ENCODE measurements around the gene ZNF281.

DNA sequence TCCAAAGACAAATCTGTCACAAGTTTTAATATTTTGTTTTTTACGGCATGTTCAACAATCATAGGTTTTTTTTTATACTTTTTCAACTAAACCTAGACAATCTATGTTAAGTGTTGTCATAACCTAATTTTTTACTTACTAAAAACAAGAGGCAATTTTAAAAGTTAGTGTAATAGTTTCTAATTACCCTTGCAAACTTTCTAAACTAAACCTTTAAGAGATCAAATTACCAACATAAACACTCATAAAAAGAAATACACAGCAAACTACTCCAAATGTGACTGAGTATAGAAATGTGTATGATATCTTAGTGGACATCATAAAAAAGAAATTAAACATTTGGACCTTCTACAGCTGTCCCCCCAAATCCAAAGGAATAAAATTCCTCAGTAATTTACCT is 10.0 kb downstream of the ZNF281 start:
- TF ChIP-seq LEF1 (IDR thresholded peaks at IDR 0.05; ENCODE audit: borderline replicate concordance) = no peak
- no peak for TF ChIP-seq SP1 (IDR thresholded peaks at IDR 0.05)
- no peak for TF ChIP-seq FOXA1 (IDR thresholded peaks at IDR 0.05)
- no peak for TF ChIP-seq TARDBP (IDR thresholded peaks at IDR 0.05)
- TF ChIP-seq, protein P1, sequence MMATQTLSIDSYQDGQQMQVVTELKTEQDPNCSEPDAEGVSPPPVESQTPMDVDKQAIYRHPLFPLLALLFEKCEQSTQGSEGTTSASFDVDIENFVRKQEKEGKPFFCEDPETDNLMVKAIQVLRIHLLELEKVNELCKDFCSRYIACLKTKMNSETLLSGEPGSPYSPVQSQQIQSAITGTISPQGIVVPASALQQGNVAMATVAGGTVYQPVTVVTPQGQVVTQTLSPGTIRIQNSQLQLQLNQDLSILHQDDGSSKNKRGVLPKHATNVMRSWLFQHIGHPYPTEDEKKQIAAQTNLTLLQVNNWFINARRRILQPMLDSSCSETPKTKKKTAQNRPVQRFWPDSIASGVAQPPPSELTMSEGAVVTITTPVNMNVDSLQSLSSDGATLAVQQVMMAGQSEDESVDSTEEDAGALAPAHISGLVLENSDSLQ (IDR thresholded peaks at IDR 0.05) = no peak
- TF ChIP-seq FOXK2 (IDR thresholded peaks at IDR 0.05) = no peak
- TF ChIP-seq FOXM1 (IDR thresholded peaks at IDR 0.05; ENCODE audit: borderline replicate concordance) = no peak
- TF ChIP-seq NFRKB (IDR thresholded peaks at IDR 0.05) = no peak
- no peak for TF ChIP-seq ELF4 (IDR thresholded peaks at IDR 0.05)
- TF ChIP-seq ZNF384 (IDR thresholded peaks at IDR 0.05) = no peak
- no peak for TF ChIP-seq BHLHE40 (IDR thresholded peaks at IDR 0.05; ENCODE audit: borderline replicate concordance)
- TF ChIP-seq ARNT (IDR thresholded peaks at IDR 0.05) = no peak

Measured in HEK293T (cell line).